ENCODE measurements around the gene CDK6. TPM values are rescaled to one million over a fixed set of nuclear protein-coding genes. Genes with fewer than 3 reads are reported as not detected.
A peak's percentile ranks its signal among the peaks of the same experiment; 100 is the strongest.
"Not testable (repeated sequence)": the region's sequence is repeated elsewhere in the genome, so short reads cannot be mapped to it uniquely, and the experiment has no call there.

Gene CDK6
- total RNA-seq, 1 donor, result 36.0 TPM

- no peak for DNase-seq (ENCODE audit: low read depth)
- TF ChIP-seq, protein P1, sequence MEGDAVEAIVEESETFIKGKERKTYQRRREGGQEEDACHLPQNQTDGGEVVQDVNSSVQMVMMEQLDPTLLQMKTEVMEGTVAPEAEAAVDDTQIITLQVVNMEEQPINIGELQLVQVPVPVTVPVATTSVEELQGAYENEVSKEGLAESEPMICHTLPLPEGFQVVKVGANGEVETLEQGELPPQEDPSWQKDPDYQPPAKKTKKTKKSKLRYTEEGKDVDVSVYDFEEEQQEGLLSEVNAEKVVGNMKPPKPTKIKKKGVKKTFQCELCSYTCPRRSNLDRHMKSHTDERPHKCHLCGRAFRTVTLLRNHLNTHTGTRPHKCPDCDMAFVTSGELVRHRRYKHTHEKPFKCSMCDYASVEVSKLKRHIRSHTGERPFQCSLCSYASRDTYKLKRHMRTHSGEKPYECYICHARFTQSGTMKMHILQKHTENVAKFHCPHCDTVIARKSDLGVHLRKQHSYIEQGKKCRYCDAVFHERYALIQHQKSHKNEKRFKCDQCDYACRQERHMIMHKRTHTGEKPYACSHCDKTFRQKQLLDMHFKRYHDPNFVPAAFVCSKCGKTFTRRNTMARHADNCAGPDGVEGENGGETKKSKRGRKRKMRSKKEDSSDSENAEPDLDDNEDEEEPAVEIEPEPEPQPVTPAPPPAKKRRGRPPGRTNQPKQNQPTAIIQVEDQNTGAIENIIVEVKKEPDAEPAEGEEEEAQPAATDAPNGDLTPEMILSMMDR (IDR thresholded peaks at IDR 0.05; ENCODE audit: insufficient read depth, low read length), result no peak
- no peak overlapping the region for H3K4me3 ChIP-seq (ENCODE audit: low read depth, low read length)
These were observed 40.5 kb upstream of the CDK6 start for GRCh38 chr7:92876836-92877235.

DNA sequence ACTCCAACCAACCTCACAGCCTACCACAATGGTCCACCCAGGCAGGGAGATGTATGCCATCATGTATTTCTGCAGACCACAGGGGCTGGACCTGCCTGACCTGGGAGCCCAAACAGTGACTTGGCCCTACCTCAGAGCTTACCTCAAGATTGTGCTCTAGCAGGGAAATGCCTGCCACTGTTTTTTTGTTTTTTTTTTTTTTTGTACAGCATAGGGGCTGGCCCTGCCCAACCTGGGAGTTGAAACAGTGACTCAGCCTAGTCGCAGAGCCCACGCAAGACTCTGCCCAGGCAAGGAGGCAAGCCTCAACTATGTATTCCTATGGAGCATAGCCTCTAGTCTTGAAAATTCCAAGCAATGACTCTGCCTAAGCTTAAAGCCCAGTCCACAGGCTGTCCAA lies 39.3 kb upstream of the CDK6 start:
- DNase-seq (ENCODE audit: low read depth), result peak; percentile 10
- no peak overlapping the region for H3K4me3 ChIP-seq (ENCODE audit: low read depth, low read length)
- TF ChIP-seq, protein P1 (IDR thresholded peaks at IDR 0.05; ENCODE audit: insufficient read depth, low read length), result no peak

DNA sequence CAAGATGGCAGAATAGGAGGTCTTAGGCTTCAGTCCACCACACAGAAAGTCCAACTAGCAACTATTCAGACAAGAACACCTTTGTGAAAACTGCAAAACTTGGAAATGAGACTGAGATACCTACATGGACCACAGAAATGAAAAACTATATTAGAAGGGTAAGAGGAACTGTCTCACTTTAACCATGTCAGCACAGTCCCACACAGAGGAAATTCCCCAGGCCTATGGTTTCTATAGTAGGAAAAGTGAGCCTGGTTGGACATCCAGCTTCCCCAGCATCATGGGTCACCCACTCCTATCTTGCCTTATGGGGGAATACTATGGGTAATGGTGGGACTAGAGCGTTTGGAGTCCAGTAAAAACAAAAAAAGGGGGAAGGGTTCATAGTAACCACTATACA lies 38.8 kb upstream of the CDK6 start:
- no peak for DNase-seq (ENCODE audit: low read depth)
- TF ChIP-seq, protein P1 (IDR thresholded peaks at IDR 0.05; ENCODE audit: insufficient read depth, low read length), result no peak
- no peak overlapping the region for H3K4me3 ChIP-seq (ENCODE audit: low read depth, low read length)

- no peak overlapping the region for H3K4me3 ChIP-seq (ENCODE audit: low read depth, low read length)
- TF ChIP-seq, protein P1 (IDR thresholded peaks at IDR 0.05; ENCODE audit: insufficient read depth, low read length), result no peak
- peak; percentile 13 for DNase-seq (ENCODE audit: low read depth)
These were observed 38.2 kb upstream of the CDK6 start for GRCh38 chr7:92874567-92874966.

DNA sequence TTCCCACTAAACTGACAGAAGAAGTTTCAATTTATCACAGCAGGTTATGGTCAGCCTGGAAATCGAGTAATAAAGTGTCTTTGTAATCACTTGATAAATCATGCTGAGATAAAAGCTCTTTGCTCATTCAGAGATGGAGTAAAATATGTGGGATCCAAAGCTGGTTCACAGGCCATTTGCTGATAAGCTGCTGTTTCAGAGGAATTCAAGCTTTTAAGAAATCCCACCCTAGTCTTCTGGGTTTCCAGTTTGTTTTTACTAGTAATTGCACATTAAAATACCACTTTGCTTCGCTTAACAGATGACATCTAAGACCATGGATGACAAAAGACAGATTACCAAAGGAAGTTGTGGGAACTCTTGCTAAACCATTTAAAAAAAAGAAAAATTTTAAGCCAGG lies 37.4 kb upstream of the CDK6 start:
- TF ChIP-seq, protein P1 (IDR thresholded peaks at IDR 0.05; ENCODE audit: insufficient read depth, low read length), result no peak
- peak; percentile 52 for DNase-seq (ENCODE audit: low read depth)

DNA sequence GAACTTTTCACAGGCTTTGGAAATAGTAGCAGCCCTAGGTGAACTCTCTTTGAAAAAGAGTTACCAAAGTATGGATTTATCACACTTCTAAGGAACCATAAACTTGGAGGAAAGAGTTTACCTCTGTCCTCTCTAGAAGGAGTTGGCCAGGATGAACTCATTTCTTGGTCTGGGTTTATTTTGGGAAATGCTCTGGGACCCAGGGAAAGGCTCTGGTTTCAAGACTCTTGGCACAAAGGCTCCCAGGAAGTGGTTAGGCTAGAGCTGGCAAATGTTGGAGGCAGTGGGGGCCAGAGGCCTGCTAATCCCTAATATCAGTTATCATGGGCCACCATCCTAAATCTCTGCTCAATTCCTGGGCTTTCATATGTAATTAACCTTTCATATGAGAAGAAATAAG lies 36.3 kb upstream of the CDK6 start:
- TF ChIP-seq, protein P1 (IDR thresholded peaks at IDR 0.05; ENCODE audit: insufficient read depth, low read length), result no peak
- H3K4me3 ChIP-seq (ENCODE audit: low read depth, low read length), result no peak overlapping the region
- DNase-seq (ENCODE audit: low read depth), result peak; percentile 58

More for the DNA sequence above, 37.4 kb upstream of the CDK6 start:
- H3K4me3 ChIP-seq (ENCODE audit: low read depth, low read length), result no peak overlapping the region

DNA sequence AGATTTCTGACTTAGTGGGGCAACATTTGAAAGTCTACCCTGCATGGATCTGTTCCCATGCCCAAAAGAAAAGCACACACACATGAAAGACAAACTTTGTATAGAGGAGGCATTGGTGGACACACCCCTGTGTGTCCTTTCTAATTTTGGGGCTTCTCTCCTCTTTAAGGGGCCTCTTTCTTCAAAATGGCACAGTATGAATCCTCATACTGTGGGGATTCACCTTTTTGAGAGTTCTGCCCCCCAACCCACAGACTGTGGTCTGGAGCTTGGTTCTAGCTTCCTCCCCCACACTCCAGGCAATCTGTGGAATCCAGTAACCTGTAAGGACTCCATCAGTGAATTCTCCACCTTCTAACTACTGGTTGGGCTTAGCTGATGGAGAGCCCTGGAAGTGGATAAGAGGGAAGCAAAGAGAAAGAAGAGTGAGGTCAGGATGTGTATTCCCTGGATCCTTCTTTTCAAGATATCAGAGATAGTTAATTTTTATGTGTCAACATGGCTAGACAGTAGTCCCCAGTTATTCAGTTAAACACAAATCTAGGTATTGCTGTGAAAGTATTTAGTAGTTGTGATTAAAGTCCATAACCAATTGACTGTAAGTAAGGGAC lies 32.4 kb upstream of the CDK6 start:
- DNase-seq (ENCODE audit: low read depth), result no peak
- TF ChIP-seq, protein P1 (IDR thresholded peaks at IDR 0.05; ENCODE audit: insufficient read depth, low read length), result no peak
- H3K4me3 ChIP-seq (ENCODE audit: low read depth, low read length), result no peak overlapping the region

DNA sequence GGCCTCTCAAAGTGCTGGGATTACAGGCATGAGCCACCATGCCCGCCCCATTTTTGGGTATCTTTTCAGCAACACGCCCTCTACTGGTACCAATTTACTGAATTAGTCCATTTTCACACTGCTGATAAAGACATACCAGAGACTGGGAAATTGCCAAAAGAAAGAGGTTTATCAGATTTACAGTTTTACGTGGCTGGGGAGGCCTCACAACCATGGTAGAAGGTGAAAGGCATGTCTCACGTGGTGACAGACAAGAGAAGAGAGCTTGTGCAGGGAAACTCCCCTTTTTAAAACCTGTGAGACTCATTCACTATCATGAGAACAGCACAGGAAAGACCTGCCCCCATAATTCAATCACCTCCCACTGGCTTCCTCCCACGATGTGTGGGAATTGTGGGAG lies 27.8 kb upstream of the CDK6 start:
- not testable (repeated sequence) for H3K4me3 ChIP-seq (ENCODE audit: low read depth, low read length); DNase-seq (ENCODE audit: low read depth)
